Hepatocyte (in vitro differentiated cells): ENCODE results near the gene KHK. TPM values are rescaled to one million over a fixed set of nuclear protein-coding genes. Genes with fewer than 3 reads are reported as not detected.

Experiments used
- DNase-seq: peaks from one replicate; pipeline ENCODE4 v3.0.0-alpha.2; 2016; ENCODE audit warnings: low spot score
- H2AFZ ChIP-seq: fragments of 200-600 bp; sonication (generic); 2 replicates; pipeline ENCODE4 v1.6.0; 2016; ENCODE audit warnings: antibody characterized with exemption, mild to moderate bottlenecking
- H3K27ac ChIP-seq: fragments of 200-600 bp; sonication (generic); 2 replicates; pipeline ENCODE4 v1.5.1; 2016; ENCODE audit warnings: mild to moderate bottlenecking
- H3K27me3 ChIP-seq: fragments of 200-600 bp; sonication (generic); 2 replicates; pipeline ENCODE4 v1.6.1; 2016
- H3K36me3 ChIP-seq: fragments of 200-600 bp; sonication (generic); replicated peaks from 2 replicates; pipeline ENCODE4 v1.5.1; 2016; ENCODE audit warnings: low read depth; ENCODE audit not compliant: insufficient read depth
- H3K4me1 ChIP-seq: fragments of 200-600 bp; sonication (generic); 2 replicates; pipeline ENCODE4 v1.5.1; 2016; ENCODE audit warnings: mild to moderate bottlenecking, moderate library complexity; ENCODE audit not compliant: insufficient read depth
- H3K4me2 ChIP-seq: fragments of 200-600 bp; sonication (generic); 2 replicates; pipeline ENCODE4 v1.6.0; 2016
- H3K4me3 ChIP-seq: fragments of 200-600 bp; sonication (generic); 2 replicates; pipeline ENCODE4 v1.5.1; 2016; ENCODE audit warnings: mild to moderate bottlenecking
- H3K79me2 ChIP-seq: fragments of 200-600 bp; sonication (generic); 2 replicates; pipeline ENCODE4 v1.6.0; 2017; ENCODE audit warnings: mild to moderate bottlenecking
- H3K9me2 ChIP-seq: fragments of 200-600 bp; sonication (generic); replicated peaks from 2 replicates; pipeline ENCODE4 v1.6.0; 2017; ENCODE audit warnings: mild to moderate bottlenecking; ENCODE audit not compliant: insufficient read depth
- H3K9me3 ChIP-seq: fragments of 200-600 bp; sonication (generic); 2 replicates; pipeline ENCODE4 v1.5.1; 2016; ENCODE audit warnings: low read depth, mild to moderate bottlenecking
- H4K20me1 ChIP-seq: fragments of 200-600 bp; sonication (generic); 2 replicates; pipeline ENCODE4 v1.6.0; 2016; ENCODE audit warnings: mild to moderate bottlenecking; ENCODE audit not compliant: insufficient read depth, poor library complexity, severe bottlenecking
- CTCF ChIP-seq: fragments of 200-600 bp; sonication (generic); IDR thresholded peaks from 2 replicates; pipeline ENCODE4 v1.5.1; 2016; ENCODE audit warnings: antibody characterized with exemption, mild to moderate bottlenecking; ENCODE audit not compliant: poor library complexity
- EZH2 ChIP-seq: fragments of 200-600 bp; sonication (generic); IDR thresholded peaks from 2 replicates; pipeline ENCODE4 v1.6.1; 2016; ENCODE audit warnings: antibody characterized with exemption, mild to moderate bottlenecking, borderline replicate concordance
- EZH2phosphoT487 ChIP-seq: fragments of 200-600 bp; sonication (generic); IDR thresholded peaks from one replicate; pipeline ENCODE4 v1.6.1; 2018; ENCODE audit warnings: antibody characterized with exemption, mild to moderate bottlenecking, low read depth, moderate library complexity; ENCODE audit not compliant: unreplicated experiment, severe bottlenecking
- WGBS: methylation state at CpG from one replicate; pipeline ENCODE4 v1.1.6; 2016; ENCODE audit warnings: low lambda C conversion rate; ENCODE audit errors: missing lambda C conversion rate; 5-methylcytosine and 5-hydroxymethylcytosine counted together
- polyA plus RNA-seq: library from polyadenylated mRNA; unstranded; fragments of >200 nt; fragmentation: Nextera tagmentation; extraction: Ambion mirVana; gene quantifications from 2 replicates; pipeline ENCODE4 v1.2.1, GENCODE V29; 2016
- total RNA-seq: library from RNA; depleted of rRNA; stranded (reverse); fragments of >200 nt; gene quantifications from 2 replicates; pipeline ENCODE4 v1.2.3, GENCODE V29; 2014

Gene KHK
- total and polyA plus RNA-seq, 2 experiments from 2014 or later, result 28.7 to 73.1 TPM

GRCh38 chr2:27125104-27125503, 38.5 kb downstream of the KHK start:
- Histone ChIP-seq H3K4me1 (no peaks in the 10 kb centered on the region), H3K36me3 (no peaks in the 10 kb centered on the region), H3K27me3 (peaks cover 27% of the 10 kb centered on the region), H2AFZ (no peak overlapping the region), H3K9me3 (no peaks in the 10 kb centered on the region), H3K4me2 (no peak overlapping the region), H4K20me1 (no peaks in the 10 kb centered on the region), H3K79me2 (no peaks in the 10 kb centered on the region), H3K27ac (no peak overlapping the region), H3K9me2 (no peaks in the 10 kb centered on the region), H3K4me3 (no peak overlapping the region)
- WGBS, result 80% methylated on average over 3 of the region's 3 CpGs
- no peak for DNase-seq
- TF ChIP-seq EZH2phosphoT487 (no peak), CTCF (no peak), EZH2 (no peak)

GRCh38 chr2:27126252-27126710, 39.7 kb downstream of the KHK start:
- Histone ChIP-seq H3K9me3 (no peaks in the 10 kb centered on the region), H3K27me3 (peaks cover 15% of the 10 kb centered on the region), H3K27ac (no peak overlapping the region), H3K4me3 (no peak overlapping the region), H3K4me2 (no peak overlapping the region), H3K4me1 (no peaks in the 10 kb centered on the region), H2AFZ (no peak overlapping the region), H4K20me1 (no peaks in the 10 kb centered on the region), H3K36me3 (no peaks in the 10 kb centered on the region), H3K79me2 (no peaks in the 10 kb centered on the region), H3K9me2 (no peaks in the 10 kb centered on the region)
- no peak for DNase-seq
- no peak for TF ChIP-seq EZH2
- TF ChIP-seq CTCF, result no peak
- TF ChIP-seq EZH2phosphoT487, result no peak
- WGBS, result 58% methylated on average over 5 of the region's 5 CpGs

GRCh38 chr2:27127883-27128667, 41.5 kb downstream of the KHK start:
- no peaks in the 10 kb centered on the region for H3K9me2 ChIP-seq
- 93% methylated on average over 9 of the region's 9 CpGs for WGBS
- H3K27ac ChIP-seq, result no peak overlapping the region
- no peak overlapping the region for H3K4me2 ChIP-seq
- H3K79me2 ChIP-seq, result peaks cover 8% of the 10 kb centered on the region
- no peaks in the 10 kb centered on the region for H3K27me3 ChIP-seq
- H2AFZ ChIP-seq, result no peak overlapping the region
- no peaks in the 10 kb centered on the region for H3K9me3 ChIP-seq
- no peaks in the 10 kb centered on the region for H3K36me3 ChIP-seq
- no peak for DNase-seq
- peaks cover 2% of the 10 kb centered on the region for H4K20me1 ChIP-seq
- TF ChIP-seq EZH2phosphoT487, result no peak
- no peak for TF ChIP-seq CTCF
- no peak for TF ChIP-seq EZH2
- H3K4me3 ChIP-seq, result no peak overlapping the region
- H3K4me1 ChIP-seq, result peaks cover 4% of the 10 kb centered on the region
